Activated CD4-positive, alpha-beta memory T cell treated with anti-CD3 and anti-CD28 coated beads for 36 hours (primary cell): ENCODE measurements around the gene CCDC159. TPM values are rescaled to one million over a fixed set of nuclear protein-coding genes. Genes with fewer than 3 reads are reported as not detected.
A peak's percentile ranks its signal among the peaks of the same experiment; 100 is the strongest.
"Not testable (repeated sequence)": the region's sequence is repeated elsewhere in the genome, so short reads cannot be mapped to it uniquely, and the experiment has no call there.

ENCODE experiments used
- CTCF ChIA-PET: fragments of 350-600 bp; sonication (Branson Sonifier 250); formaldehyde crosslinking; loops from one replicate; lab custom pipeline; 2021; ENCODE audit warnings: antibody characterized with exemption, inconsistent platforms; lab: Charles Lee
- POLR2A ChIA-PET: fragments of 350-600 bp; sonication (Branson Sonifier 250); formaldehyde crosslinking; loops from one replicate; lab custom pipeline; 2021; ENCODE audit warnings: antibody characterized with exemption; lab: Charles Lee
- DNase-seq: peaks from one replicate; pipeline ENCODE4 v3.0.0-alpha.2; 2020
- H3K27ac Mint-ChIP-seq: one replicate; pipeline ENCODE4 v1.8.0; 2021; ENCODE audit warnings: mixed read lengths
- H3K27me3 Mint-ChIP-seq: one replicate; pipeline ENCODE4 v1.8.0; 2021; ENCODE audit warnings: mixed read lengths
- H3K36me3 Mint-ChIP-seq: one replicate; pipeline ENCODE4 v1.8.0; 2021; ENCODE audit warnings: mixed read lengths
- H3K4me1 Mint-ChIP-seq: one replicate; pipeline ENCODE4 v1.8.0; 2021; ENCODE audit warnings: low read depth, mixed read lengths
- H3K4me3 Mint-ChIP-seq: one replicate; pipeline ENCODE4 v1.8.0; 2021; ENCODE audit warnings: mild to moderate bottlenecking, mixed read lengths
- H3K9me3 Mint-ChIP-seq: one replicate; pipeline ENCODE4 v1.8.0; 2021; ENCODE audit warnings: mixed read lengths
- intact Hi-C: fragments of 100-400 bp; cut with micrococcal nuclease; formaldehyde crosslinking; loops from one replicate; pipeline ENCODE4 v1.15.1; 2023
- total RNA-seq, 2 experiments: library from RNA; stranded (reverse); gene quantifications; one replicate each; pipeline ENCODE4 v1.2.3, GENCODE V29; 2021

The CCDC159 gene
- total RNA-seq, 2 experiments from 2014 or later = 16.0 to 18.0 TPM

DNA sequence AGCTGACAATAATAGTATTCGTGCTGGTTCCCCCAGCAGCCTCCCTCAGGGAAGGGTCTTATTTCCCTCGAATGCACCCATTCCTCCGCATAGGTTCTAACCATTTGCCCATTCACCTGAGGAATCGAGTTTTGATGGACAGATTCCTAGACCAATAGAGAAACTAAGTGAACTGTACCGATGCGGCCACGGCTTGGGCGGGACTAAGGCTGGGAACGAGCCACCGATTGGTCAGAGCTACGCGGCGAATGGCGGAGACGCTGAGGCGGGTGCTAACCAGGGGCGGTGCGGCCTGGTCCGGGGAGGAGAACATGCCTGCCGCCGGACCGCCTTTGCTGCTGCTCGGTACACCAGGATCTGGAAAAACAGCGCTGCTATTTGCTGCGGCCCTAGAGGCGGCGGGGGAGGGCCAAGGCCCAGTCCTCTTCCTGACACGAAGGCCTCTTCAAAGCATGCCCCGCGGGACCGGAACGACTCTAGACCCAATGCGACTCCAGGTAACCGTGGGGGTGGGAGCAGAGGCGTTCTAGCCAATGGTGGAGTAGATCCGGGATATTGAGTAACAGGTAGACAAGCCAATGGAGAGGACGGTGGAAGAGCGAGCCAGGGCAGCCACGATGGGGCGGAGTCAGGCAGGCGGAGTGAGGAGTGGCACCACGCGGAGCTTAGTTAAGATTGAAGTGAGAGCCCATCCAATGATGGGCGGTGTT is 28.3 kb downstream of the CCDC159 start, which contains the start of gene SWSAP1:
TSS of gene SWSAP1 (plus strand) at position 234 of the 710 bp plus-strand sequence. CDS start at position 249, 15 bp downstream.
- intact Hi-C loops = loop anchor here (1.0 kb wide), 5 partner anchors 8 to 223 kb away; partner anchors contain the start of genes CCDC159, ODAD3, PRKCSH and TMEM205
- CTCF ChIA-PET = interaction anchor here (0.6 to 4.9 kb wide), 8 partner anchors 9 to 1589 kb away, joined by 3 to 36 read pairs (median 7); partner anchors contain the start of genes CCDC159, EPOR, ODAD3 and PRKCSH
- Mint-ChIP-seq H3K36me3 (peaks cover 27% of the 10 kb centered on the region), H3K9me3 (no peaks in the 10 kb centered on the region), H3K27ac (no peak within 1 kb of the TSS), H3K27me3 (no peaks in the 10 kb centered on the region), H3K4me1 (peaks cover 28% of the 10 kb centered on the region), H3K4me3 (no peak within 1 kb of the TSS)
- POLR2A ChIA-PET = interaction anchor here (0.6 to 2.5 kb wide), 9 partner anchors 9 to 154 kb away, joined by 3 to 10 read pairs (median 4); partner anchors contain the start of genes CCDC159, ECSIT, EPOR and RAB3D
- DNase-seq = peak; percentile 99

GRCh38 chr19:11375143-11375948 is 29.0 kb downstream of the CCDC159 start:
- H3K4me3 Mint-ChIP-seq = no peak overlapping the region
- no peaks in the 10 kb centered on the region for H3K9me3 Mint-ChIP-seq
- intact Hi-C loops = loop anchor here (1.0 kb wide), 2 partner anchors 60 to 130 kb away; partner anchors contain the start of genes ODAD3, PRKCSH and ZNF653
- ChIA-PET CTCF (interaction anchor here (0.6 to 4.9 kb wide), 9 partner anchors 8 to 1588 kb away, joined by 3 to 36 read pairs (median 7); partner anchors contain the start of genes CCDC159, EPOR, ODAD3 and PRKCSH), POLR2A (interaction anchor here (0.6 to 2.5 kb wide), 10 partner anchors 8 to 154 kb away, joined by 3 to 10 read pairs (median 4); partner anchors contain the start of genes CCDC159, ECSIT, EPOR and RAB3D)
- H3K4me1 Mint-ChIP-seq = peaks cover 35% of the 10 kb centered on the region
- H3K27me3 Mint-ChIP-seq = no peaks in the 10 kb centered on the region
- H3K36me3 Mint-ChIP-seq = peaks cover 29% of the 10 kb centered on the region
- peak; percentile 88 for DNase-seq
- no peak overlapping the region for H3K27ac Mint-ChIP-seq

DNA sequence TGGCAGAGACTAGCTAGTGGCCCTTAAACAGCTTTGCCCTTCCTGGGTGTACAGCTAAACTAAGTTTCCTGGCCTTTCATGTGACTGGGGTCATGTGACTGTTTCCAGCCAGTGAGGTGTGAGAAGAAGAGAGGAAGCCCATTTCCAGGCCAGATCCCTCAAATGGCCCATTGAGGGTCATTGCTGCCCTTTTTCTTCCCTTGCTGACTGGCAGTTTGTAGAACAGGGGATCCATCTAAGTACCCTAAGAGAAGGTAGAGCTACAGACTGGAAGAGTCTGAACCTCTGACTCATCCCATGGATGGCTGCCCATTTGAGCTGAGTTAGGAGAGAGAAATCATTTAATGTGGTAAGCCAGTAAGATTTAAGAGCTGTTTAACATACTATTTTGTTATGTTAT is 30.9 kb downstream of the CCDC159 start:
- peak; percentile 41 for DNase-seq
- Mint-ChIP-seq H3K27me3 (peaks cover 5% of the 10 kb centered on the region), H3K27ac (peak overlapping the region; percentile 93), H3K9me3 (no peaks in the 10 kb centered on the region), H3K4me1 (peaks cover 42% of the 10 kb centered on the region), H3K4me3 (peak overlapping the region; percentile 45), H3K36me3 (peaks cover 21% of the 10 kb centered on the region)
- intact Hi-C loops = no loop called here
- ChIA-PET CTCF (interaction anchor here (0.6 to 4.9 kb wide), 6 partner anchors 9 to 105 kb away, joined by 3 to 36 read pairs (median 4); no protein-coding TSS in a partner anchor), POLR2A (interaction anchor here (0.6 to 1.2 kb wide), 4 partner anchors 104 to 283 kb away, joined by 3 to 6 read pairs (median 3); no protein-coding TSS in a partner anchor)

- ChIA-PET POLR2A (interaction anchor here (0.9 to 1.1 kb wide), 2 partner anchors 127 to 283 kb away, joined by 3 read pairs; no protein-coding TSS in a partner anchor), CTCF (interaction anchor here (1.6 to 4.9 kb wide), 2 partner anchors 29 to 105 kb away, joined by 4 to 36 read pairs; no protein-coding TSS in a partner anchor)
- Mint-ChIP-seq H3K4me3 (no peak overlapping the region), H3K27ac (no peak overlapping the region), H3K9me3 (no peaks in the 10 kb centered on the region), H3K4me1 (peaks cover 44% of the 10 kb centered on the region), H3K36me3 (peaks cover 21% of the 10 kb centered on the region), H3K27me3 (peaks cover 7% of the 10 kb centered on the region)
- DNase-seq = no peak
- intact Hi-C loops = no loop called here
These were observed 31.4 kb downstream of the CCDC159 start for GRCh38 chr19:11377756-11378155.

DNA sequence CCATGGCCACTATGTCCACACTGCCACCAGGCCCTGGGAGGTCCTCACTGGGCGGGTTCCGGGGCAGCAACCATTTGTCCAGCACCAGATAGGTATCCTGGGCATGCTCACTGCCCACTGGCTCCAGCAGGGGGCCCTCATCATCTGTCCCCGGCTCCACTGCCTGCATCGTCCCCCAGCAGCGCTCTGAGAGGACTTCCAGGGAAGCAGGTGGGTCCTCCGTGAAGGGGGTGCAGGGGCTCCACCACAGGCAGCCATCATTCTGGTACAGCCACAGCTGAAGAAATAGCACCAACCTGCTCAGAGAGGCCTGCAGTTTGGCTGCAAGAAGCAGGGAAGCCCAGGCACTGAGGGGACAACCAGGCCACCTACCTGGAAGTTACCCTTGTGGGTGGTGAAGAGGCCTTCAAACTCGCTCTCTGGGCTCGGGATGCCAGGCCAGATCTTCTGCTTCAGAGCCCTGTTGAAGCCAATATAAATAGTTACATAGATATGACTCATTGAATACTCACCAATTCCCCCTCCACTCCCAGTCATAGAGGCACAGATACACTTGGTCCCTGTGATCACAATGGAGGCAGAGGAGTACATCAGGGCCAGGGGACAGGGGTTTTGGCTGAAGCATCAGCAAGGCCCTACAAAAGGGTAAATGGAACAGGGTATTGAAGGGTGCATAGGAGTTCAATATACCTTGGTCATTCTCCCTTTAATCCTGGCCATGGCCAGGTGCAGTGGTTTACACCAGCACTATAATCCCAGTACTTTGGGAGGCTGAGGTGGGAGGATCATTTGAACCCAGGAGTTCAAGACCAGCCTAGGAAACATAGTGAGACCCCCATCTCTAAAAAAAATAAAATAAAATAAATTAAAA is 32.2 kb downstream of the CCDC159 start:
- Mint-ChIP-seq H3K4me3 (no peak overlapping the region), H3K9me3 (no peaks in the 10 kb centered on the region), H3K27ac (peak overlapping the region; percentile 65), H3K4me1 (peaks cover 43% of the 10 kb centered on the region), H3K36me3 (peaks cover 21% of the 10 kb centered on the region), H3K27me3 (peaks cover 10% of the 10 kb centered on the region)
- CTCF ChIA-PET = interaction anchor here (1.6 to 4.9 kb wide), 2 partner anchors 28 to 104 kb away, joined by 4 to 36 read pairs; no protein-coding TSS in a partner anchor
- peak; percentile 38 for DNase-seq
- intact Hi-C loops = no loop called here
- POLR2A ChIA-PET = interaction anchor here (0.9 kb wide), 1 partner anchor 284 kb away, joined by 3 read pairs; no protein-coding TSS in a partner anchor

DNA sequence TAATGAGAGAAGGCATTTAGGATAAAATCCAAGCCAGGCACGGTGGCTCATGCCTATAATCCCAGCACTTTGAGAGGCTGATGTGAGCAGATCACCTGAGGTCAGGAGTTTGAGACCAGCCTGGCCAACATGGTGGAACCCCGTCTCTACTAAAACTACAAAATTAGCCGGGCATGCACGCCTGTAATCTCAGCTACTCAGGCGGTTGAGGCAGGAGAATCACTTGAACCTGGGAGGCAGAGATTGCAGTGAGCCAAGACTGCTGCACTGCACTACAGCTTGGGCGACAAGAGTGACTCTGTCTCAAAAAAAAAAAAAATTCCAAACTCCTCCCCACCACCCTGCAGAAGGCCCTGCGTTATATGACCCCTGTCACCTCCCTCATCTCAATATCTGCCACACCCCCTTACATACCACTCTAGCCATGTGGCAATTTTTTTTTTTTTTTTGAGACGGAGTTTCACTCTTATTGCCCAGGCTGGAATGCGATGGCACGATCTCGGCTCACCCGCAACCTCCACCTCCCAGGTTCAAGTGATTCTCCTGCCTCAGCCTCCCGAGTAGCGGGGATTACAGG is 33.0 kb downstream of the CCDC159 start:
- POLR2A ChIA-PET = not testable (repeated sequence)

GRCh38 chr19:11379857-11380350 is 33.6 kb downstream of the CCDC159 start:
- Mint-ChIP-seq H3K4me1 (peaks cover 43% of the 10 kb centered on the region), H3K9me3 (no peaks in the 10 kb centered on the region)
- POLR2A ChIA-PET = interaction anchor here (1.8 to 2.6 kb wide), 2 partner anchors 34 to 103 kb away, joined by 6 to 9 read pairs; partner anchors contain the start of genes CCDC159 and TMEM205

More for the DNA sequence above, 33.0 kb downstream of the CCDC159 start:
- CTCF ChIA-PET = interaction anchor here (2.7 kb wide), 1 partner anchor 43 kb away, joined by 20 read pairs; no protein-coding TSS in a partner anchor
- H3K9me3 Mint-ChIP-seq, DNase-seq, H3K27me3 Mint-ChIP-seq, H3K27ac Mint-ChIP-seq, H3K4me3 Mint-ChIP-seq, intact Hi-C loops: not testable (repeated sequence)
- H3K4me1 Mint-ChIP-seq = peaks cover 43% of the 10 kb centered on the region
- H3K36me3 Mint-ChIP-seq = peaks cover 21% of the 10 kb centered on the region

DNA sequence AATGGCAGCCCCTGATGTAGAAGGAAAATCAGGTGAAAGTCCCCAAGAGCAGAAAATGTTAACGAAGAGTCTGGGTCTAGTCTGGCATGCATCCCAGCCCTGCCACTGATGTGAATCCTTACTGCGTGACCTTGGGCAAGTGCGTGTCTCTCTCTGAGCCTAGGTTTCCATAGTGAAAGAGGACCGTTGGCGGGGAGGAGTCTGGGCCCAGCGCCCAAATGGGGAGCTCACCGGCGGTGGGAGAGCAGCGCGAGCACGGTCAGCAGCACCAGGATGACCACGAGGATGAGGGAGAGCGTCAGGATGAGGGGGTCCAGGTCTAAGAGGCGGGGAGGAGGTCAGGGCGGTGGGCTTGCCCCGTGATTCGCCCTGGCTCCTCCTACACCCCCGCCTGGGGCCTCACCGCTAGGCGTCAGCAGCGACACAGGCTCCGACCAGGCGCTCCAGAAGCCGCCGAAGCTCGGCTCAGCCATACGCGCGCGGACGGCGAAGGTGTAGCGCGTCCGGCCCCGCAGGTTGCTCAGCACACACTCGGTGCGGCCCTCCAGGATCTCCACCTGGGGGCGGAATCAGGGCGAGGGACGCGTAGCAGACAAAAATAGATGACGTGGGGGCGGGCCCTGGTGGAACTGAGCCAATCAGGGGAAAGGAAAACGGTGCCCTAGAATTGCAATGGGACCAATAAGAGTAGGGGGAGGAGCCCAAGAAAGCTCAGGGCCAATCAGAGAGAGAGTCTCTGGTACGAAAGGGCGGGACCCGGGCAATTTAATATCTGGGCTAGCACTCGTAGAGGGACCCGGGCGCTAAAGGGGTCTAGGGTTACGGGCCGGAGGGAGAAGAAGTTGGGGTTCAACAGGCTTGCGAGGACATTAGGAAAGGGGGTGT is 34.6 kb downstream of the CCDC159 start:
- H3K4me1 Mint-ChIP-seq = peaks cover 40% of the 10 kb centered on the region
- intact Hi-C loops = loop anchor here (1.0 to 2.0 kb wide), 2 partner anchors 54 to 102 kb away; partner anchors contain the start of genes ODAD3 and PRKCSH
- CTCF ChIA-PET = interaction anchor here (0.6 to 2.7 kb wide), 26 partner anchors 9 to 975 kb away, joined by 3 to 35 read pairs (median 5); partner anchors contain the start of genes CCDC159, ECSIT, ELAVL3 and ODAD3
- H3K27me3 Mint-ChIP-seq = peaks cover 10% of the 10 kb centered on the region
- H3K27ac Mint-ChIP-seq = peak overlapping the region; percentile 90
- H3K9me3 Mint-ChIP-seq = no peaks in the 10 kb centered on the region
- peaks cover 17% of the 10 kb centered on the region for H3K36me3 Mint-ChIP-seq
- POLR2A ChIA-PET = interaction anchor here (0.6 to 2.6 kb wide), 11 partner anchors 10 to 292 kb away, joined by 3 to 11 read pairs (median 4); partner anchors contain the start of genes CCDC159, ELAVL3, LDLR and ODAD3
- H3K4me3 Mint-ChIP-seq = peak overlapping the region; percentile 81
- peak; percentile 98 for DNase-seq

More at GRCh38 chr19:11379857-11380350, 33.6 kb downstream of the CCDC159 start:
- H3K27ac Mint-ChIP-seq = peak overlapping the region; percentile 90
- intact Hi-C loops = loop anchor here (2.0 kb wide), 1 partner anchor 103 kb away; no protein-coding TSS in a partner anchor
- no peak for DNase-seq
- peak overlapping the region; percentile 81 for H3K4me3 Mint-ChIP-seq
- CTCF ChIA-PET = interaction anchor here (0.5 to 2.7 kb wide), 4 partner anchors 11 to 972 kb away, joined by 3 to 35 read pairs (median 14); partner anchors contain the start of gene ELAVL3
- peaks cover 10% of the 10 kb centered on the region for H3K27me3 Mint-ChIP-seq
- H3K36me3 Mint-ChIP-seq = peaks cover 21% of the 10 kb centered on the region
